Activated naive CD4-positive, alpha-beta T cell treated with anti-CD3 and anti-CD28 coated beads, Interleukin-2, amount 10 ng/mL, durations not matched to agents 7 days and 5 days (primary cell): ENCODE data around the gene FZD2.

Source experiments
- CTCF ChIA-PET: fragments of 350-600 bp; sonication (Branson Sonifier 250); formaldehyde crosslinking; loops from one replicate; lab custom pipeline; 2021; ENCODE audit warnings: antibody characterized with exemption; lab: Charles Lee
- DNase-seq: peaks from one replicate; pipeline ENCODE4 v3.0.0-alpha.2; 2020
- H3K27ac Mint-ChIP-seq: one replicate; pipeline ENCODE4 v1.8.0; 2021; ENCODE audit warnings: mild to moderate bottlenecking, moderate library complexity, mixed read lengths
- H3K27me3 Mint-ChIP-seq: one replicate; pipeline ENCODE4 v1.8.0; 2021; ENCODE audit warnings: mild to moderate bottlenecking, mixed read lengths
- H3K36me3 Mint-ChIP-seq: one replicate; pipeline ENCODE4 v1.8.0; 2021; ENCODE audit warnings: mixed read lengths
- H3K4me1 Mint-ChIP-seq: one replicate; pipeline ENCODE4 v1.8.0; 2021; ENCODE audit warnings: mixed read lengths
- H3K4me3 Mint-ChIP-seq: one replicate; pipeline ENCODE4 v1.8.0; 2021; ENCODE audit warnings: mild to moderate bottlenecking, moderate library complexity, mixed read lengths
- H3K9me3 Mint-ChIP-seq: one replicate; pipeline ENCODE4 v1.8.0; 2021; ENCODE audit warnings: mixed read lengths

The FZD2 gene

GRCh38 chr17:44539673-44540072 is 17.6 kb upstream of the FZD2 start:
- H3K27me3 Mint-ChIP-seq: peaks cover 26% of the 10 kb centered on the region
- CTCF ChIA-PET: no interaction called here

DNA sequence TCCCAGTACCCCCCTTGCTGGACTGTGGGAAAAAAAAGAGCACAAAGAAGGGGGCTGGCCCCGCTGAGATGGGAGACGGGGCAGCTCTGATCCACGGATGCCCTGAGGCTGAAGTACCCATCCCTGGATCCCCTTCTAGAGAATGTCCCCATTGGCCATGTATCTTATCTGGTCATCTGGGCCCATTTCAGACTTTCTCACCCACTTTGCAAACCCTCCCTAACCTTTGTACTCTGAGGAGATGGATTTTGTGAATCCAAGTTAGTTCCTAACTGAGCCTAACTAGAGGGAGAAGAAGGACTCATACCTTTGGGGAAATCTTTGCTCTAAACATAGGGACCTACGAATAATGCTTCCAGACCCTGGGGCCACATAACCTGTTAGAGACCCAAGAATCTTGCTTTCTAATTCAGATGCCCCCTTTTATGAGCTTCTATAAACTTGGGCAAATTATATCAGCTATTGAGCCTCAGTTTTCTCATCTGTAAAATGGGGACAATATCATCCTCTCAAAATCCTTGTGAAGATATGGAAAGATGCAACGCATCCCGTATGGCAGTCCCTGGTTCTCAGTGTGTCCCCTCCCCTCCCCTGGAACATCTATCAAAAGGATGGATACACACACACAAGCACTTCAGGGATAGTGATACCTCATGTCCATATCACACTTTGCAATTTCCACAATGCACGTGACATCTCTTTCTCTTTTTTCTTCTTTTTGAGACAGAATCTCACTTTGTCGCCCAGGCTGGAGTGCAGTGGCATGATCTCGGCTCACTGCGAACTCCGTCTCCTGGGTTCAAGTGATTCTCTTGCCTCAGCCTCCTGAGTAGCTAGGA is 16.8 kb upstream of the FZD2 start:
- peaks cover 26% of the 10 kb centered on the region for H3K27me3 Mint-ChIP-seq
- CTCF ChIA-PET: no interaction called here
- no peaks in the 10 kb centered on the region for H3K9me3 Mint-ChIP-seq
- H3K4me1 Mint-ChIP-seq: no peaks in the 10 kb centered on the region
- no peak overlapping the region for H3K27ac Mint-ChIP-seq
- no peak overlapping the region for H3K4me3 Mint-ChIP-seq
- H3K36me3 Mint-ChIP-seq: no peaks in the 10 kb centered on the region
- DNase-seq: no peak

More at GRCh38 chr17:44539673-44540072, 17.6 kb upstream of the FZD2 start:
- no peak for DNase-seq
- Mint-ChIP-seq H3K4me3 (no peak overlapping the region), H3K27ac (no peak overlapping the region), H3K4me1 (no peaks in the 10 kb centered on the region), H3K9me3 (no peaks in the 10 kb centered on the region), H3K36me3 (no peaks in the 10 kb centered on the region)

GRCh38 chr17:44541884-44542581 is 15.3 kb upstream of the FZD2 start:
- no peak for DNase-seq
- H3K9me3 Mint-ChIP-seq: no peaks in the 10 kb centered on the region
- H3K4me3 Mint-ChIP-seq: no peak overlapping the region
- H3K27me3 Mint-ChIP-seq: peaks cover 38% of the 10 kb centered on the region
- H3K36me3 Mint-ChIP-seq: no peaks in the 10 kb centered on the region
- peak overlapping the region; percentile 26 for H3K27ac Mint-ChIP-seq
- no peaks in the 10 kb centered on the region for H3K4me1 Mint-ChIP-seq
- CTCF ChIA-PET: no interaction called here

DNA sequence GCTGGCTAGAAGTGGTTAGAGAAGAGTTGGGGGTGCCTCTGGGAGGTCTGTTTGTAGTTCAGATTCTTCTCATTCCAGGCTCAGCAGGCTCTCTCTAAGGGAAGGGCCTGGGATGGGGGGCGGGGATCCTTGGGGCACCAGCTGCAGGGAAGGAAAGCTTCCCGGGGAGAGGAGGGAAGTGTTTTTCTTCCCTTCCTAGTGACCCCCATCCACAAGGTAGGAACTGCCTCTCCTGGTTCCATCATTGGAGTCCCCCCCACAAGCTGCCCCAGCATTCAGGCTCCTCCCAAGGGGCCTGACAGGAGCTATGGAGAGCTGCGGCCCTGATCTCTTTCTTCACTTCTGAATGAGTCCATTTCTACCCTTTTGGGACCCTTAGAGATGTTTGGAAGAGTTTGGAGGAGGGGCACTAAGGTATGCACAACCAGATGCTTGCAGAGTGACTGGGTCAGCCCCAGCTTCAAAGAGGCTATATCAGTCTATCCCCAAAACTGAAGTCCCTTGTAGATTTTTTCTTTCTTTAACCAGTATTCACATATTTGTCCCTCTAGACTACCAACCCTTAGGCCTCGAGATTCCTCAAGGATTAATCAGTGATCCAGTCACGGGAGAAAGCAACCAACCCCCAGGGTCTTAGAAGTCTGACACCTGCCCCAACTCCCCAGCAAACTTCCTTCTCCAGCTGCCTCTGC is 13.9 kb upstream of the FZD2 start:
- H3K27ac Mint-ChIP-seq: no peak overlapping the region
- CTCF ChIA-PET: no interaction called here
- no peak for DNase-seq
- peaks cover 48% of the 10 kb centered on the region for H3K27me3 Mint-ChIP-seq
- no peaks in the 10 kb centered on the region for H3K9me3 Mint-ChIP-seq
- no peak overlapping the region for H3K4me3 Mint-ChIP-seq
- H3K4me1 Mint-ChIP-seq: no peaks in the 10 kb centered on the region
- no peaks in the 10 kb centered on the region for H3K36me3 Mint-ChIP-seq

DNA sequence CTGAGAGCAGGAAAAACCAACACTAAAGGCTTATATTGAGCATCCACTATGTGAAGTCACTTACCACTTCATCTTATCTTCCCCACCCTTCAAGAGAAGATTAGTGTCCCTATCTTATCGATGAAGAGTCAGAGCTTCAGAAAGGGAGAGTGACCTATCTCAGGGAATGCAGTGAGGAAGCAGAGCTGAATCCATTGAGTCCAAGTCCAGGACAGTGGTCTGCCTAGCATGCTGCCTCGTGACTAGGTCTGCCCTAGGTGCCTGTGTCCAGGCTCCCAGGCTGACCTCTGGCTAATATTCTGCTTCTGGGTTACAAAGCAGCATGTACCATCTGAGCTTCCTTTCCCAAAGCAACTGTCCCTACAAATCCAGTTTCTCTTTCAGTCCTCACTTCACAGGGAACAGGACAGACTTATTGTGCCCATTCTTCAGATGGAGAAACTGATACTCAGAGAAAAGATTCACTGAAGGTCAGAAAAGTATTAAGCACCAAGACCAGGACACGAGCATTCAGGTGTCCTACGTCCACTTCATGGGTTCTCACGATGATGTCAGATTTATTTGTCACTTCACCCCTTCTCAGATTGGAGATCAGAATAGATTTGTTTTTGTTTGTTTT is 13.3 kb upstream of the FZD2 start:
- Mint-ChIP-seq H3K36me3 (no peaks in the 10 kb centered on the region), H3K4me1 (no peaks in the 10 kb centered on the region), H3K27me3 (peaks cover 52% of the 10 kb centered on the region), H3K9me3 (no peaks in the 10 kb centered on the region), H3K27ac (no peak overlapping the region), H3K4me3 (no peak overlapping the region)
- DNase-seq: no peak
- CTCF ChIA-PET: interaction anchor here (1.3 kb wide), 1 partner anchor 10 kb away, joined by 3 read pairs; no protein-coding TSS in a partner anchor

DNA sequence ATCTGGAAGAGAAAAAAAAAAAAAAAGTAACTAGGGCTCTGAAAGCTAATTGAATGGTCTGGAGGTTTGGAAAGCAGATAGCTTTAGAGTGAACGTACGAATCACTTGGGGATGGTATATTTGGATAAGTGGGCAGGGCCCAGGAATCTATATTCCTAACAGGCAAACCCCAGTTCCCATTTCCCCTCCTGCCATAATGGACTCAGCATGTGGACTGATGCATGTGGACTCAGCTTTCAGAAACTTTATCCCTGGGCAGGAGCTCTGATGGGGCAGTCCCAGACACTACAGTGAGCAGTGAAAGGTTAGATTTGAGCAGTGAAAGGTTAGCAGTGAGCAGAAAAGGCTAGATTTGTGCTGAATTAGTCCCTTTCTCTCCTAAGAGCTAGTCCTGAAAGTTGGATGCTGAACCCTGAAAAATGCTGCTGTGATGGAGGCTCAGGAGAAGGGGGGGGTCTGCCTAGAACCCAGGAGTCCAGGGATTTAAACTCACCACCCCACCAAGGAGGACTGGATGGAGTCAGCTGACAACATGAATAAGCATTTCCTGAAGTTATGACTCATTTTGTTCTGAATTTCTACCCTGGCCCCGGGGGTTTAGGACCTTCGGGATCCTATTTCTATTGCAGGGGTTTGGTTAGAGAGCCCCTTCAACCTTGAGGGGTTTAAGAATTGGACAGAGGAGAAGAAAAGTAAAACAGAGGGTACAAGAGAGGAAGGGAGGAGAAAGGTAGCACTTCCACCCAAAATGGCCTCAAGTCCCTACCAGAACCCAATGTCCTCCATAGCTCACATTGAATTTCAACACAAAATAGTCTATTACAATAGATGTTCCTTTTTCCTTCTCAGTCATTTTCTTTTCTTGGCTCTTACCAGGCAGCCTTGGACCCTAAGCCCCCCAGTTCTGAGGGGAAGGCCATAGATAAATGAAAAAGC is 10.3 kb upstream of the FZD2 start:
- no peak for DNase-seq
- Mint-ChIP-seq H3K27ac (no peak overlapping the region), H3K4me1 (no peaks in the 10 kb centered on the region), H3K9me3 (no peaks in the 10 kb centered on the region), H3K27me3 (peaks cover 67% of the 10 kb centered on the region), H3K36me3 (no peaks in the 10 kb centered on the region), H3K4me3 (no peak overlapping the region)
- CTCF ChIA-PET: interaction anchor here (2.4 kb wide), 1 partner anchor 14 kb away, joined by 7 read pairs; no protein-coding TSS in a partner anchor

DNA sequence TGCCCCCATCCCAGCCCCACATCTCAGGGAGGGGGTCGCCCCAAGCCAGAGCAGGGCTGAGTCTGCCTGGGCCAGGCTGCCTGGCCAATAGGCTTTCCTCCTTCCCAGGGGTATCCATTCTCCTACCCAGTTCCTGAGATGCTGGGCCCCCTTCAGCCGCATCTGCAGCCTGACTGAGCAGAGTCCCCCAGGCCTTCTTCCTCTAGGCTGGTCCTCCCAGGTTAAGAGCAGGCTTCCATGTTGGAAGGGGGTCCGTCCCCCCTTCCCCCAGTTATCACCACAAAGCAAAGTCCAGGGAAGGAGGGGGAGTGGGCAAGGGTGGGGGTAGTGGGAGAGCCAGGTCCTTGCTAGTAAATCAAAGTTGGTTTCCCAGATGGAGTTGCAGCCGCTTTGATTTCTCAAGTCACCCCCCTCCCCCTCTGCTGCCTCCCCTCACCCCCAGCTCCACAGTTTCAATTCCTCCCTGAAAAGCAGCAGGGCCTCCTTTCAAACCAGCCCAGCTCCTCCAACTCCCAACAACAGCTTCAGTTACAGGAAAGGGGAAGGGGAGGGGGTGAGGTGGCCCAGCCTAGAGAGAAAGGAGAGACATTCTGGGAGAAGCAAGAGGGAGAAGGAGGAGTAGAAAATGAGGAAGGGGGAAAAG is 9.5 kb upstream of the FZD2 start:
- Mint-ChIP-seq H3K27me3 (peaks cover 75% of the 10 kb centered on the region), H3K36me3 (no peaks in the 10 kb centered on the region), H3K4me1 (no peaks in the 10 kb centered on the region), H3K4me3 (no peak overlapping the region), H3K27ac (no peak overlapping the region), H3K9me3 (no peaks in the 10 kb centered on the region)
- CTCF ChIA-PET: interaction anchor here (1.2 to 2.4 kb wide), 2 partner anchors 14 to 17 kb away, joined by 3 to 7 read pairs; no protein-coding TSS in a partner anchor
- DNase-seq: no peak

DNA sequence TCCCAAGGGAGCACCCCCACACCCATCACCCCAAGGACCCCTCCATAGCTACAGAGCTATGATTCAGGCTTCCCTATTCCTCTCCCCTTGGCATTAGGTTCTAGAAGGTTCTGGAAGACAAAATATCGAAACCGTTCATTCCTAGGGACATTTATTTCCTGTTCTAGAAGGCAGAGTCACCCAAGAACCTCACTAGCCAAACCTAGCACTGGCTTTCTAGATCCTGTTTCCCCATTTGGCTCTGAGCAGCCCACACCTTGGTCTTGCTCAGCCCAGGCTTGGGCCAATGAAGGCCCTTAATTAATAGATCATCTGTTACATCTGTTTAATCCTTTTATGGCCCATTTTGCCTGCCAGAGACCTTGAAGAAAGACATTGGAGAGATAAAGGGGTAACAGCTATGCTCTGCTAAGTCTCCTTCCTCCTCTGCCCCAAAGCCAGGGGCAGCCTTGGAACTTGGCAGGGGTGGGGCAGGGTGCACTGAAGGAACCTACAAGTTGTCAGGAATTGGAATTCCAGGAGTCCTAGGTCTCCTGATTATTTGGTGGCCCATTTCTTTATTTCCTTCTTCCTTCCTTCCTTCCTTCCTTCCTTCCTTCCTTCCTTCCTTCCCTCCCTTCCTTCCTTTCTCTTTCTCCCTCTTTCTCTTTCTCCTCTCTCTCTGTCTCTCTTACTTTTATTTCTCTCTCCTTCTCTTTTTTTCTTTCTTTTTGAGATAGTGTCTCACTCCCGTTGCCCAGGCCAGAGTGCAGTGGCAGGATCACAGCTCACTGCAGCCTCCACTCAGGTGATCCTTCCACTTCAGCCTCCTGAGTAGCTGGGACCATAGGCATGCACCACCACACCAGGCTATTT is 8.7 kb upstream of the FZD2 start:
- no peak for DNase-seq
- CTCF ChIA-PET: interaction anchor here (1.2 to 2.4 kb wide), 2 partner anchors 15 to 16 kb away, joined by 3 to 7 read pairs; no protein-coding TSS in a partner anchor
- Mint-ChIP-seq H3K4me3 (no peak overlapping the region), H3K27ac (no peak overlapping the region), H3K27me3 (peaks cover 66% of the 10 kb centered on the region), H3K9me3 (no peaks in the 10 kb centered on the region), H3K4me1 (no peaks in the 10 kb centered on the region), H3K36me3 (no peaks in the 10 kb centered on the region)

DNA sequence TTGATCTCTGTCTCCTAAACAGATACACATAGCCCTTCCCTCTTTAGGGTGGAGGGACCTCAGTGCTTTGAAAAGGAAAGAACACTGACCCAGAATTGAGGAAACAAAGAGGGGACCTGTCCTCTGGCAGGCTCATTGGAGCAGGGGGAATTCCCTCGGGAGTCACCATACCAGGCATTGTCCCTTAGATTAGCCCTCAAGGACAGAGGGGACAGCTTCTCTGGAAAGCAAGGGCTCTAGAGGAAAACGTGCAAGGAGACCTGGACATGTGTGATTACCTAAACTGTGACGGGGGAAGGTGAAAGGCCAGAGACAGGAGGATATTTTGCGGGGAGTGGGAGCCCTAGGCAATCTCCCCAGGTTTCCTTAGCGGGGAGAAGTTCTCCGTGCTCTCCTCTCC is 7.6 kb upstream of the FZD2 start:
- Mint-ChIP-seq H3K27me3 (peaks cover 74% of the 10 kb centered on the region), H3K9me3 (no peaks in the 10 kb centered on the region), H3K4me1 (no peaks in the 10 kb centered on the region), H3K36me3 (no peaks in the 10 kb centered on the region), H3K27ac (no peak overlapping the region), H3K4me3 (no peak overlapping the region)
- CTCF ChIA-PET: interaction anchor here (1.0 kb wide), 1 partner anchor 142 kb away, joined by 6 read pairs; no protein-coding TSS in a partner anchor
- no peak for DNase-seq

DNA sequence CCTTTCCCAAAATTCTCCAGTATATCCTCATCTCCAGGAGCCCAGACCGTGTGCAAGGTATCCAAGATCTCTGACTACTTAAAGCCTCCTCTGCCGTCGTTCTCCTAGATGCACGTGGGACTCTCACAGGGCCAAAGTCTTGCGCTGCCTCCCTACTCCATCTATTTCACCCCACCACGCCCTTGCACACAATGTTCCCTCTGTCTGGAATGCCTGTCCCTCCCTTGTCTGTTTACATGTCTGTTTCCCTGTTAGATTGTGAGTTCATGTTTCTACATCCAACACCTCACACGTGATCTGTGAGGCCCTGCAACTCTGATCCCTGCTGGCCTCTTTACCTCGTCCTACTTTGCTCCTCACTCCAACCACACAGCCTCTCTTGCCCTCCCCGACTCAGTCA is 4.9 kb upstream of the FZD2 start:
- H3K9me3 Mint-ChIP-seq: no peaks in the 10 kb centered on the region
- peaks cover 15% of the 10 kb centered on the region for H3K4me1 Mint-ChIP-seq
- CTCF ChIA-PET: no interaction called here
- no peak overlapping the region for H3K27ac Mint-ChIP-seq
- peaks cover 86% of the 10 kb centered on the region for H3K27me3 Mint-ChIP-seq
- H3K4me3 Mint-ChIP-seq: no peak overlapping the region
- H3K36me3 Mint-ChIP-seq: no peaks in the 10 kb centered on the region
- no peak for DNase-seq

GRCh38 chr17:44555099-44555498 is 2.2 kb upstream of the FZD2 start:
- H3K4me1 Mint-ChIP-seq: peaks cover 26% of the 10 kb centered on the region
- peaks cover 86% of the 10 kb centered on the region for H3K27me3 Mint-ChIP-seq
- no peak for DNase-seq
- no peak overlapping the region for H3K27ac Mint-ChIP-seq
- no peaks in the 10 kb centered on the region for H3K36me3 Mint-ChIP-seq
- H3K9me3 Mint-ChIP-seq: no peaks in the 10 kb centered on the region
- CTCF ChIA-PET: interaction anchor here (1.0 kb wide), 1 partner anchor 324 kb away, joined by 3 read pairs; no protein-coding TSS in a partner anchor
- H3K4me3 Mint-ChIP-seq: no peak overlapping the region
